GM21381 (cell line): Measurements from ENCODE around the gene TMEM129.
A peak's percentile ranks its signal among the peaks of the same experiment; 100 is the strongest.
"Not testable (repeated sequence)": the region's sequence is repeated elsewhere in the genome, so short reads cannot be mapped to it uniquely, and the experiment has no call there.

Experiments
- ATAC-seq: cut with Tn5 transposase; IDR thresholded peaks from one replicate; pipeline ENCODE4 v1.9.1; 2021; ENCODE audit warnings: mild to moderate bottlenecking, moderate library complexity; ENCODE audit not compliant: unreplicated experiment

Gene TMEM129

GRCh38 chr4:1701671-1702070, 19.5 kb downstream of the TMEM129 start:
- not testable (repeated sequence) for ATAC-seq

GRCh38 chr4:1695913-1696312, 25.2 kb downstream of the TMEM129 start:
- no peak for ATAC-seq

GRCh38 chr4:1693131-1693896, 27.8 kb downstream of the TMEM129 start:
- ATAC-seq = peak; percentile 75

- ATAC-seq = no peak
Measured at GRCh38 chr4:1691737-1692373, 29.3 kb downstream of the TMEM129 start.

- no peak for ATAC-seq
Measured at GRCh38 chr4:1690698-1691097, 30.4 kb downstream of the TMEM129 start.

GRCh38 chr4:1686440-1687036, 34.6 kb downstream of the TMEM129 start:
- ATAC-seq = no peak

GRCh38 chr4:1685235-1686150, 35.6 kb downstream of the TMEM129 start:
- no peak for ATAC-seq

GRCh38 chr4:1684506-1685234, 36.5 kb downstream of the TMEM129 start:
- no peak for ATAC-seq

- ATAC-seq = peak; percentile 92
Measured at GRCh38 chr4:1683736-1684505, 37.2 kb downstream of the TMEM129 start, which contains the start of gene FAM53A. Gene FAM53A, minus strand, starts transcription at chr4:1684313. Its CDS starts 15,572 bp downstream, at chr4:1668741.

GRCh38 chr4:1683261-1683735, 37.8 kb downstream of the TMEM129 start:
- ATAC-seq = no peak

- ATAC-seq = no peak
Measured at GRCh38 chr4:1682860-1683259, 38.3 kb downstream of the TMEM129 start.

GRCh38 chr4:1678244-1678643, 42.9 kb downstream of the TMEM129 start:
- no peak for ATAC-seq

GRCh38 chr4:1676605-1677525, 44.3 kb downstream of the TMEM129 start:
- ATAC-seq = no peak

GRCh38 chr4:1675802-1676137, 45.4 kb downstream of the TMEM129 start:
- no peak for ATAC-seq

GRCh38 chr4:1675136-1675801, 45.9 kb downstream of the TMEM129 start:
- ATAC-seq = no peak

GRCh38 chr4:1674682-1675081, 46.4 kb downstream of the TMEM129 start:
- ATAC-seq = no peak

GRCh38 chr4:1673671-1674070, 47.5 kb downstream of the TMEM129 start:
- no peak for ATAC-seq

GRCh38 chr4:1671011-1671410, 50.1 kb downstream of the TMEM129 start:
- ATAC-seq = not testable (repeated sequence)
